HEK293T (cell line): ENCODE results near the gene C1QTNF1.

Experiments used
- CTCF ChIA-PET: fragments of 350-600 bp; formaldehyde crosslinking; extraction: SDS; loops from one replicate; lab custom pipeline; 2021; ENCODE audit warnings: antibody characterized with exemption, inconsistent platforms; lab: Yijun Ruan, JAX
- POLR2A ChIA-PET: fragments of 350-600 bp; formaldehyde crosslinking; extraction: SDS; loops from one replicate; lab custom pipeline; 2020; ENCODE audit warnings: antibody characterized with exemption, inconsistent platforms; lab: Yijun Ruan, JAX
- DNase-seq: peaks from one replicate; pipeline ENCODE4 v3.0.0; 2012; ENCODE audit warnings: mixed read lengths; ENCODE audit errors: extremely low spot score
- ARNT ChIP-seq: fragments of 450-650 bp; IDR thresholded peaks from 2 replicates; pipeline ENCODE4 v1.6.1; 2017; ENCODE audit warnings: mild to moderate bottlenecking
- BHLHE40 ChIP-seq: fragments of 450-650 bp; IDR thresholded peaks from 2 replicates; pipeline ENCODE4 v1.6.1; 2016; ENCODE audit warnings: mild to moderate bottlenecking, moderate library complexity, borderline replicate concordance
- CTBP1 ChIP-seq: fragments of 450-650 bp; IDR thresholded peaks from 2 replicates; pipeline ENCODE4 v1.6.1; 2016; ENCODE audit warnings: borderline replicate concordance
- ELF4 ChIP-seq: fragments of 450-650 bp; IDR thresholded peaks from 2 replicates; pipeline ENCODE4 v1.6.1; 2017; ENCODE audit warnings: antibody characterized with exemption
- FOXA1 ChIP-seq: fragments of 450-650 bp; IDR thresholded peaks from 2 replicates; pipeline ENCODE4 v1.6.1; 2016; ENCODE audit warnings: mild to moderate bottlenecking
- FOXK2 ChIP-seq: fragments of 450-650 bp; IDR thresholded peaks from 2 replicates; pipeline ENCODE4 v1.6.1; 2016; ENCODE audit warnings: mild to moderate bottlenecking
- FOXM1 ChIP-seq: fragments of 450-650 bp; IDR thresholded peaks from 2 replicates; pipeline ENCODE4 v1.6.1; 2017; ENCODE audit warnings: mild to moderate bottlenecking, borderline replicate concordance
- HDGF ChIP-seq: fragments of 450-650 bp; IDR thresholded peaks from 2 replicates; pipeline ENCODE4 v1.6.1; 2017; ENCODE audit warnings: antibody characterized with exemption, borderline replicate concordance
- L3MBTL2 ChIP-seq: fragments of 450-650 bp; conservative IDR thresholded peaks from 2 replicates; pipeline ENCODE4 v1.6.1; 2016; ENCODE audit warnings: mild to moderate bottlenecking
- LEF1 ChIP-seq: fragments of 450-650 bp; IDR thresholded peaks from 2 replicates; pipeline ENCODE4 v1.6.1; 2017; ENCODE audit warnings: mild to moderate bottlenecking, borderline replicate concordance
- NFRKB ChIP-seq: fragments of 450-650 bp; IDR thresholded peaks from 2 replicates; pipeline ENCODE4 v1.6.1; 2016; ENCODE audit warnings: mild to moderate bottlenecking, moderate library complexity
- PKNOX1 ChIP-seq: fragments of 450-650 bp; IDR thresholded peaks from 2 replicates; pipeline ENCODE4 v1.6.1; 2016
- SP1 ChIP-seq: fragments of 450-650 bp; IDR thresholded peaks from 2 replicates; pipeline ENCODE4 v1.6.1; 2017
- SUZ12 ChIP-seq: fragments of 450-650 bp; IDR thresholded peaks from 2 replicates; pipeline ENCODE4 v1.6.1; 2016; ENCODE audit warnings: mild to moderate bottlenecking
- TARDBP ChIP-seq: fragments of 450-650 bp; IDR thresholded peaks from 2 replicates; pipeline ENCODE4 v1.6.1; 2016
- ZNF384 ChIP-seq: fragments of 450-650 bp; IDR thresholded peaks from 2 replicates; pipeline ENCODE4 v1.6.1; 2016

Gene C1QTNF1

GRCh38 chr17:79085154-79085920, 61.4 kb downstream of the C1QTNF1 start:
- TF ChIP-seq HDGF: no peak
- TF ChIP-seq TARDBP: no peak
- TF ChIP-seq ZNF384: no peak
- TF ChIP-seq NFRKB: no peak
- no peak for TF ChIP-seq PKNOX1
- TF ChIP-seq SP1: no peak
- TF ChIP-seq CTBP1: no peak
- no peak for TF ChIP-seq LEF1
- TF ChIP-seq L3MBTL2: no peak
- no peak for TF ChIP-seq SUZ12
- no peak for TF ChIP-seq FOXK2
- no peak for TF ChIP-seq ARNT
- CTCF ChIA-PET: interaction anchor here (1.0 to 1.6 kb wide), 4 partner anchors 23 to 306 kb away, joined by 3 to 9 read pairs (median 6); no protein-coding TSS in a partner anchor
- DNase-seq: no peak
- POLR2A ChIA-PET: interaction anchor here (0.9 to 1.5 kb wide), 2 partner anchors 11 to 50 kb away, joined by 3 to 7 read pairs; partner anchors contain the start of gene ENGASE

DNA sequence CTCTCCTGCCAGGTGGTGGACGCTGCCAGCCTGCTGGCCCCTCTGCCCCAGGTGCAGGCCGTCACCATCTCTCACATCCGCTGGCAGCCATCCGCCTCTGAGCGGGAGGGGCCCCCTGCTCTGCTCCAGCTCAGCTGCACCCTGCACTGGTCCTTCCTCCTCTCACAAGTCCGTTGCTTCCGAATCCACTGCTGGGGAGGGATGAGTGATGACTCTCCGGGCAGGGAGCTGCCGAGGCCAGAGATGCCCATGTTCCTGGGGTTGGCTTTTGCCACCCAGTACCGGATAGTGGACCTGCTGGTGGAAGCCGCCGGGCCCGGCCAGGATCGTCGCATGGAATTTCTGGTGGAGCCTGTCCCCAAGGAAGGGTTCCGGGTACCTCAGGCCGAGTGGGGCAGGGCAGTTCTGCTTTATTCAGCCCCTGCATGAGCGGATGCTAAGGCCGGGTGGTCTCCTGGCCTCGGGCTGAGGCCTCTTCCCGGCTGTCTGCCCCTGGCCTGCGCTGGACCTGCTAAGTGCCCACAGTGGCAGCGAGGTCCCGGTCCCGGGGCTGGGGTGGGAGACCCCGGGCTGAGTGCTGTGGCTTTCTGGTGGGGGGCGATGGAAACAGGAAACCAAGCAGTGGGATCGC, 62.1 kb downstream of the C1QTNF1 start:
- ChIA-PET CTCF (interaction anchor here (1.0 to 1.6 kb wide), 3 partner anchors 22 to 306 kb away, joined by 3 to 9 read pairs (median 6); no protein-coding TSS in a partner anchor), POLR2A (interaction anchor here (1.5 kb wide), 1 partner anchor 12 kb away, joined by 7 read pairs; the partner anchor contains the start of gene ENGASE)
- TF ChIP-seq FOXK2 (no peak), CTBP1 (no peak), FOXA1 (no peak), BHLHE40 (no peak), NFRKB (no peak), TARDBP (no peak), FOXM1 (no peak), SUZ12 (no peak), ARNT (no peak), HDGF (no peak), ELF4 (no peak), LEF1 (no peak), ZNF384 (no peak), L3MBTL2 (no peak), PKNOX1 (no peak)
- no peak for DNase-seq

DNA sequence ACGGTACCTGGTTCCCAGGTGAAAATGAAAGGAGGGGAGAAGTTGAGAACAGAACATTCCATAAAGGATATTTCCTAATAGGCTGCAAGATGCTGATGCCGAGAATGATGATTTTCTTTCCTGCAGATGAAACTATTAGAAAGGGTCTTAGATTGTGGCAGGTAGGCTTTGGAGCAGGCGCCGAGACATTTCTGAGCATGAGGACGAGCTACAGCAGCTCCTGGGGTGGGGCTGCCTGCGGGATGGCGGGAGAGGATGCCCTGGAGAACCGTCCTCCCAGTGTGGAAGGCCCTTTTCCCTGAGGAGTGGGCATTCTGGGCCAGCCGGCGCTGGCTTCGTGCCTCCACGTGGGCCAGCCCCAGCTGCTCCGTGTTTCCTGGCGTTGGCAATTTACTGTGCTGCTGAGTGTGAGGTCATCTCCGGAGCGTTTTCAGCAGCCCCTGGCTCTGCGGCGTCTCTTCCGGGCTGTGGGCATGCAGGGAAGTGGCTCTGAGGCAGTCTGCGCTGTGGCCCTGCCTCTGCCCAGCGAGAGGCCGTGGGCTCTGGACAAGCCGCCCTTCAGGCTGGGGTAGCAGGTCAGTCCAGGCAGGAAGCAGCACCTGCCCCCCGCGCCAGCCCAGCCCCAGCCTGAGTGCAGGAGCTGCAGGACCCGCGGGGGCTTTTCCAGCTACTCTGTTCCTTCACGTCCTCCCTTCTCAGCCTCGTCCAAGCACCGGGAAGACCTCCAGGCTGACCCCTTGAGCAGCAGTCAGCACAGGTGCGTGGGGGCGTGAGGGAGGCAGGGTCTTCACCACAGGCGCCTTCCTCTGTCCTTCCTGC, 62.8 kb downstream of the C1QTNF1 start:
- TF ChIP-seq ZNF384: no peak
- TF ChIP-seq TARDBP: no peak
- TF ChIP-seq L3MBTL2: no peak
- no peak for TF ChIP-seq PKNOX1
- TF ChIP-seq NFRKB: no peak
- TF ChIP-seq ELF4: no peak
- no peak for TF ChIP-seq SP1
- TF ChIP-seq FOXA1: no peak
- TF ChIP-seq FOXK2: no peak
- no peak for TF ChIP-seq SUZ12
- ChIA-PET CTCF (interaction anchor here (0.5 to 3.2 kb wide), 10 partner anchors 11 to 314 kb away, joined by 3 to 24 read pairs (median 5); partner anchors contain the start of gene ENGASE), POLR2A (no interaction called here)
- DNase-seq: no peak

DNA sequence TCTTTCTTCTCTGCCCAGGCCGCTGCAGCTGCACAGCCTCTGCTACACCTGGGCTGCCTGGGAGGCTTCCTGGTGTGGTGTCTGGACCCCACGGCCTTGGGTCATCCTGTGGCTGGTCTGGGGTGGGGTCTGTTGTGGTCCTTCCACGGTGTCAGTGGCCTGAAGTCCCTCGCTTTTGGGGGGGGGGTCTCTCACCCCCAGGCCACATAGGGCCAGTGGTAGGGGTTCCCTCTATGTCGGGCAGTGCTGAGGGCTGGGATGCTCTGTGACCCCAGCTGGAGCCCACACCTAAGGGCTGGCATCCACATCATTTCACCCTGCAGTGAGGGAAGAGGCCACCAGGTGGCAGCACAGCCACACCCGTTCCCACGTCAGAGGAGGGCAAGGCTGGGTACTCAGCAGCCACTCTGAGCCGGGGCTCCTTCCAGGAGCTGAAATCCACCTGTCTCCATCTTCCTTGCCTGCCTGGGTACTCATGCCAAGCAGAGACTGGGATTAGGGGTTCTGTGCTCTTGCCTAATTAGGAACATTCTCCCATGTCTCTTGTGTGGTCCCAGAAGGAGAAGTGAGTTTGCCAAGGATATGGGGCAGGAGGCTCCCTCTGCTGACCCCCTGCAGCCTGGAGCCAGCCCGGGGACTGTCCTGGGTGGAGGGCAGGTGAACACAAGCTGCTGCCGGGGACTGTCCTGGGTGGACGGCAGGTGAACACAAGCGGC, 63.6 kb downstream of the C1QTNF1 start:
- peak; percentile 84 for DNase-seq
- TF ChIP-seq LEF1: no peak
- no peak for TF ChIP-seq SUZ12
- no peak for TF ChIP-seq BHLHE40
- TF ChIP-seq L3MBTL2: no peak
- no peak for TF ChIP-seq CTBP1
- TF ChIP-seq ARNT: no peak
- TF ChIP-seq ELF4: no peak
- no peak for TF ChIP-seq PKNOX1
- no peak for TF ChIP-seq ZNF384
- ChIA-PET CTCF (interaction anchor here (0.5 to 3.2 kb wide), 13 partner anchors 10 to 313 kb away, joined by 3 to 24 read pairs (median 4); partner anchors contain the start of gene ENGASE), POLR2A (interaction anchor here (0.9 kb wide), 1 partner anchor 13 kb away, joined by 3 read pairs; the partner anchor contains the start of gene ENGASE)
